NCI-H1105 treated with DMSO at 0.1 percent for 48 hours (cell line): ENCODE data around the gene LRRC8E.
"Not testable (repeated sequence)": the region's sequence is repeated elsewhere in the genome, so short reads cannot be mapped to it uniquely, and the experiment has no call there.

Experiments used
- DNase-seq: peaks from one replicate; lab custom pipeline; 2025; lab: John Stamatoyannopoulos, UW

LRRC8E gene

GRCh38 chr19:7855426-7856108, 32.7 kb upstream of the LRRC8E start:
- no peak for DNase-seq

- no peak for DNase-seq
Observed at GRCh38 chr19:7856109-7856591, 32.2 kb upstream of the LRRC8E start.

GRCh38 chr19:7856679-7857663, 31.3 kb upstream of the LRRC8E start:
- DNase-seq, result no peak

DNA sequence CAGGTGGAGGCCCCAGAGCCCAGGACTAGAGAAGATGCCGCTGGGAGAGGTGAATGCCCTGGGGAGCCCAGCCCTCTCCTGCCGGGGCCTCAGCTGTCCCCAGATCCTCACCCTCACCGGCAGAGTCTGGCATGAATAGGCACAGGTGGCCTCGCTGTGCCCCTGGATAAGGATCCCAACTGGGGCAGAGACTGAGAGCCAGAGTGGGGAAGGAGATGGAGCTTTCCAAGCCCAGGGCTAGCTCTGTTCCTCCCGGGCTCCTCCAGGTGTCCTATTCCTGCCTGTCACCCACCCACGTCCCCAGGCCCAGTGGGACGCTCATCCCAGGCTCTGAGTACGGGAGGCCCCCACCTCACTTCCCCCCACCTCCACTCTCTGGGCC, 30.6 kb upstream of the LRRC8E start:
- no peak for DNase-seq

DNA sequence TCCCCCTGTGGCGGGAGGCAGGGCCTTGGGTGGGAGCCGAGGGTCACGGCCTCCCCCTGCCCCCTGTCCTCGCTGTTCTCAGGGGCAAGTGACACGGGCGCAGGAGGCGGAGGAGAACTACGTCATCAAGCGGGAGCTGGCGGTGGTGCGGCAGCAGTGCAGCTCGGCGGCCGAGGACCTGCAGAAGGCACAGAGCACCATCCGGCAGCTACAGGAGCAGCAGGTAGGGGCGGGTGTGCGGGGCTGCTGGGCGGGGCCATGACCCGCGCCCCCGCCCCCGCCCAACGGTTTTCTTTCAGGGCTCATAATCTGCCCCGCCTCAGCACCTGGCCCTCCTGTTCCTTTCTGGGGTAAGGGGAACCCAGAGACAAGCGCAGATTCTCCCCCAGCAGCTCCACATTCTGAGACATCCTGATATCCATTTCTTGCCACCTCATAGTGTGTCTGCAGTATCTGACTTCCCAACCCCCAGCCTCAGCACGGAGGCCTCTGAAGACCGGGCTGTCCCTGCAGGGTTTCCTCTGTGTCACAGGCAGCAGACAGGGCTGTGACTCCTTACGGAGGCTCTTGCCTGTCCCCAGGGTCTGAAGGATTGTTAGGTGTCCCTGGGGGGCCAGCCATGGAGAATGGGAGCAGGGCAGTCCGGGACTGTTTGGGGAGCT, 30.1 kb upstream of the LRRC8E start:
- DNase-seq, result peak; percentile 62

DNA sequence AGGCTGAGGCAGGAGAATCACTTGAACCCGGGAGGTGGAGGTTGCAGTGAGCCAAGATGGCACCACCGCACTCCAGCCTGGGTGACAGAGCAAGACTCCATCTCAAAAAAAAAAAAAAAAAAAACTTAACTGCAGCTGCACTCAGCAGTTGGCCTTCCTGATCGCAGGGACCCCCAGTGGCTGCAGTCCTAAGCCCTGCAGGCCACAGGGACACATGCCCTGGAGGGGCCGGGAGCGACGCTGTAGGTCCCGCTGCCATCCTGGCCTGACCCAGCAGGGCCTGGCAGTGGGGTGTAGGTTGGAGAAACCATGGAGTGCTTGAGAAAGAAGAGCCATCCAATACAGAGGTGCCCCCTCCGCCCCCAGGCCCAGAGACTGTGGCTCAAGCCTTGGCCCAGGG, 29.2 kb upstream of the LRRC8E start:
- not testable (repeated sequence) for DNase-seq

DNA sequence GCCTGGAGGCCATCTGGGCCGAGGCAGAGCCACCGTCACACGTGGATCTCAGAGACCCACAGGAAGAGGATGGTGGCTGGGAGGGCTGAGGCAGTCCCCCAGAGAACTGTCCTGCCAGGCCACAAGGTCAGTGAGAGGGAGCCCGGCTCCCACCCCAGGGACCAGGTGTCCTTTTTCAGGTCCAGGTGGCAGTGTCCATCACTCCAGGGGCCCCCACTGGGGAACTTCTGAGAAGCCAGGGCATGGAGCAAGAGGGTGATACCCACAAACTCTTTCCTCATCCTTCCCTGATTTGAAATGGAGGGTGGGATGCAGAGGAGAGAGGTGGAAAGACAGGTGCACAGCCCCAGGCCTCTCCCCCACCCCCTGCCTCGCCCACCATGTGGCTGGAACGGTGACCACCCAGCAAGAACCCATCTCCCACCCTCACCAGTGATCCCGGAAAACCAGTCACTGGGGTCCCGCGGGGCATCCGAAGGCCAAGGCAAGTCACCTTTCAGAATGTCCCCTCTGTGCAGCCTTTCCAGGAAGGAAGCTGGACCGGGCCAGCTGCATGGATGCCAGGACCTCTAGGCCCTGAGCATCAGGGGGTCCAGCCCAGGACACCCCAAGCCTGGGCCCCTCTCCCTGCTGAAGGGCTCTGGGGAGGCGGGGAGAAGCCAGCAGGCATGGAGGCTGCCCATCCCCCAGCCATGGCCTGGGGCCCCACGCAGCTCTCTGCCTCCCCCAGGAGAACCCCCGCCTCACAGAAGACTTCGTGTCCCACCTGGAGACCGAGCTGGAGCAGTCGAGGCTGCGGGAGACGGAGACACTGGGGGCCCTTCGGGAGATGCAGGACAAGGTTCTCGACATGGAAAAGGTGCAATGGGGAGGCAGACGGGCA, 28.2 kb upstream of the LRRC8E start:
- no peak for DNase-seq

DNA sequence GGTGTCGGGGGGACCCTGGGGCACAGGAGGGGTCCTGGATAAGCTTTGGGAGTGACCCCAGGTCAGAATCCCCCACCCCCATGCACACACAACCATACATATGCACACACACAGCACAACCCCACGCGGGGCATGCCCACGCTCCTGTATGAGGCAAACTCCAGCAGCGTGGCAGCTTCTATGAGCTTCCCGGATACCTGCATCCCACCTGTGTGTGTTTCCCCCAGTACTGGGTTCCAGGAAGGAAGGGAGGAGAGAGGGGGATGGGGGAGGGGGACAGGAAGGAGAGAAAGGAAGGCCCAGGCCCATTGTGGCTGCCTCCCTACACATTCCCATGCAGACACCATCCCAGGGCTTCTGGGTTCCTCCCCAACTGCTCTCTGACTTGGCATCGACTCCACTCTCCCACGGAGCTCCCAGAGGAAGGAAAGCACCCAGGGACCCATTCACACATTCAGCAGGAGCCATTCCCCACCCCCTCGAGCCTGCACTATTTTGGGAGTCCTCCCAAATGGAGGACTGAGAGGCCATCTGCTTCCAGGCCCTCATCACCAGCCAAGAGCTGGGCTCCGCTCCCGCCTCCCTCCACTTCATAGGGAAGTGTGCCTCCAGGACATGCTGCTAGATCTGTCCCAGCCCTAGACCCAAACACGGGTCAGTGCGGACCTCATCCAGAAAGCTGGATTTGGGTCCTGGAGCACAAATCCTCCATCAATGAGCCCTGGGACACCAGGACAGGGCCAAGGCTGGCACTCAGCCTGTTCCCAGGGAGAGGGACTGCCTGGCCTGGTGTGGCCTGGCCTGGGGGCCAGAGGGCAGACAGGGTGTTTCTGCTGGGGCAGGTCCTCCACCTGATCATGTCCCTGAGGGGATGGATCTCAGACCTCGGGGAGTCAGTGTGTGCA, 27.3 kb upstream of the LRRC8E start:
- no peak for DNase-seq

DNA sequence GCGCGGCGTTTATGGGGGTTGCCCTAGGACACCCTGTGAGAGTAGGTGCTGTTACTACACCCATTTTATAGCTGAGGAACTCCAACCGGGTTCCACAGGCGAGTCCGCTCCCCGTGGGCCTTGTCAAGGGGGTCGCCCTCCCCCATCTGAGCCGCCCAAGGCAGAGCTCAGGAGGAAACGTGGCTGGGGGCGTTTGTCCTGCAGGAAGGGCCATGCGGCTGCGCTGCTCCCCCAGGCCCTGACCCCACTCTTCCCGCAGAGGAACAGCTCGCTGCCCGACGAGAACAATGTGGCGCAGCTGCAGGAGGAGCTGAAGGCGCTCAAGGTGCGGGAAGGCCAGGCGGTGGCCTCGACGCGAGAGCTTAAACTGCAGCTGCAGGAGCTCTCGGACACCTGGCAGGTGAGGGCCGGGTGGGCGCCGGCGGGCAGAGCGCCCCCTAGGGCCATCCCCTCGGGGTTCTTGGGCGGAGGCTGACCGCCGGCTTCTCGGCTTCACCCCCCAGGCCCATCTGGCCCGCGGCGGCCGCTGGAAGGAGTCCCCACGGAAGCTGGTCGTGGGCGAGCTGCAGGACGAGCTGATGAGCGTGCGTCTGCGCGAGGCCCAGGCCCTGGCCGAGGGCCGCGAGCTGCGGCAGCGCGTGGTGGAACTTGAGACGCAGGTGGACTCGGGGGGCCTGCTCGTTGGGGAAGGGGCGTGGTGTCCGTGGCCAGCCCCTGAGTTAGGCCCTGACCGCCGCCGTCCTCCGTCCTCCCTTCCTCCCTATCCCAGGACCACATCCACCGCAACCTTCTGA, 26.5 kb upstream of the LRRC8E start:
- no peak for DNase-seq

- DNase-seq, result peak; percentile 56
Observed at GRCh38 chr19:7862413-7862951, 25.8 kb upstream of the LRRC8E start.

DNA sequence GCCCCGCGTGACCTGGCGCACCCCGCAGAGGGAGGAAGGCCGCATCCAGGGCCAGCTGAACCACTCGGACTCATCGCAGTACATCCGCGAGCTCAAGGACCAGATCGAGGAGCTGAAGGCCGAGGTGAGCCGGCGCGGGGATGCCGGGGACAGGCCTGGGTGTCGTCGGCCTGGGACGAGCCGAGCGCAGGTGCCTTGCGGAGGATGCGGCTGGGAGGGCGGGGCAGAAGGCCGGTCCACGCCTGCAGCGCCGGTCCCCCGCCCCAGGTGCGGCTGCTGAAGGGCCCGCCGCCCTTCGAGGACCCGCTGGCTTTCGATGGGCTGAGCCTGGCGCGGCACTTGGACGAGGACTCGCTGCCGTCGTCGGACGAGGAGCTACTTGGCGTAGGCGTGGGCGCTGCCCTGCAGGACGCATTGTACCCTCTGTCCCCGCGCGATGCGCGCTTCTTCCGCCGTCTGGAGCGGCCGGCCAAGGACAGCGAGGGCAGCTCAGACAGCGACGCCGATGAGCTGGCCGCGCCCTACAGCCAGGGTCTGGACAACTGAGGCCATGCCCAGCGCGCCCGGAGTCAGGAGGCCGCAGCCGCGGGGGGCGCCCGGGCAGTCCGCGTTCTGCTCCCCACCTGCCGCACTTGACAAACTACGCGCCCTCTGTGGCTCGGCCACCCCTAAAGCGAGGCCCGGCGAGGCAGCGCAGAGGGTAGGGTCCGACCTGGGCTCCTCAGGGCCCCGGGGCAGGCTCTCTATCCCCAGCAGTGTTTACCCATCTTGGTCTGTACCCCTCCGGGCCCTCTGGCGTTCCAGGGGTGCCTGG, 24.9 kb upstream of the LRRC8E start:
- no peak for DNase-seq

- DNase-seq, result no peak
Observed at GRCh38 chr19:7863971-7864689, 24.2 kb upstream of the LRRC8E start.

DNA sequence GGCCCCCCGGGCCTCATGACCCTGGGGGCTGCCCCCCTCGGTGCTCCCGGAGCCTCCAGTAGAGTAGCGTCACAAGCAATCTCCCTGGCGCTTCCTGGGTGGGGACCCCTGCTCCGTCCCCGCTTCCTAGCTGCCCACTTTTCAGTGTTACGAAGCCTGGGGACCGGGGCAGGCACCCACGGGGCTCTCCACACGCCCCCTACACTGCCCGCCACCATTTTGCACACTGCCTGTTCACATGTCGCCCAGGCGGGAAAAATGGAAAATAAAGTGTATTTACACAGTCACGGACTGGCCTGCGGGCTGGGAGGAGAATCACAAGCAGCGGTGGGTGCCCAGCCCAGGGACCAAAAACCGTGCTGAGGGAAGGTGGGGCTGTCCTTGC, 23.6 kb upstream of the LRRC8E start:
- no peak for DNase-seq

GRCh38 chr19:7865262-7865911, 22.9 kb upstream of the LRRC8E start:
- no peak for DNase-seq

DNA sequence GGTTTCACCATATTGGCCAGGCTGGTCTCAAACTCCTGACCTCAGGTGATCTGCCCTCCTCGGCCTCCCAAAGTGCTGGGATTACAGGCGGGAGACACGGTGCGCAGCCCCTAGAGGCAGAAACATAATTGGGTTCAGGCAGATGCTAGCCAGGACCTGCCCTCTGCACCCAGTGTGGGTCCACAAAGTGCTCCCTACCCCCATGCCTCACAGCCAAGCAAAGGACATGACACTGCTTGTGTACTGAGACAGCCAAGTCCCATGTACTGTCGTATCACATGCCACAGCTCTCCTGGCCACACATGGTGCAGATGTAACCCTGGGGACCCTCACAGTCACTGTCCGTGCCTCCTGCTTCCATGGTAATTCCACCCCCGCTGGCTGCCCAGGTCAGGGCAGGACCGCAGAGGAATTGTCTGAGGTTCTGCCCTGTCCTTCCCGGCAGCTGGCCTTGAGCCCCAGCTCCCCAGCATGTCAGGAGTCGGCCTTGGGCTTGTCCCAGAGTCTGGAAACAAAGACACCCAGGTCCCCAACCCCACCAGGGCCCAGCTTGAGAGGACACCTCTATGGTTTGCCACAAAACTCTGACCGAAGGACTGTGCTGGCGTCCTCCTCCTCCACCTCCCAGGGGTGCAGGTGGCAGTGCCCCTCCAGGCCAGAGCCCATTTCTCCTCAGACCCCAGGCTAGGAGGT, 21.8 kb upstream of the LRRC8E start:
- DNase-seq, result no peak

GRCh38 chr19:7867092-7867844, 21.0 kb upstream of the LRRC8E start:
- no peak for DNase-seq
